K562 (cell line): ENCODE data around the gene NACA. TPM values are rescaled to one million over a fixed set of nuclear protein-coding genes. Genes with fewer than 3 reads are reported as not detected.

ENCODE experiments used
- ATAC-seq: fragments of 200-7000 bp; cut with Tn5 transposase; 3 replicates; pipeline ENCODE4 v1.9.1; 2020; ENCODE audit warnings: moderate library complexity
- BruUV-seq: library from RNA; stranded (reverse); fragments of 400-500 nt; replicated peaks from 2 replicates; lab custom pipeline; 2021; lab: Mats Ljungman, UMichigan
- CTCF ChIA-PET: fragments of 300-600 bp; formaldehyde crosslinking; extraction: SDS; loops from one replicate; lab custom pipeline; 2021; ENCODE audit warnings: low intra/inter-chr PET ratio; lab: Yijun Ruan, JAX
- POLR2A ChIA-PET: fragments of 300-600, 350-650 bp; sonication (Branson Sonifier 250); formaldehyde crosslinking; extraction: SDS; loops from one replicate; lab custom pipeline; 2021; ENCODE audit warnings: antibody characterized with exemption, inconsistent platforms; lab: Yijun Ruan, JAX
- DNase-seq, 4 experiments: peaks; one replicate each; pipeline versions ENCODE4 v3.0.0 to v3.0.0-alpha.2; 2011 to 2018; ENCODE audit warnings: low spot score in 3 of 4, mixed read lengths in 3 of 4; ENCODE audit errors: extremely low read depth in 1 of 4
- FAIRE-seq: peaks from 2 replicates; lab custom pipeline; 2011; peaks lifted over from hg19 to GRCh38; lab: Jason Lieb, UNC
- H2AFZ ChIP-seq: 2 replicates; pipeline ENCODE4 v1.6.0; 2011; ENCODE audit warnings: low read depth, low read length, control low read depth, inconsistent platforms
- H3K27ac ChIP-seq: fragments of 200-600 bp; 3 replicates; pipeline ENCODE4 v1.8.0; 2011; ENCODE audit warnings: low read depth, mild to moderate bottlenecking, control low read depth, inconsistent platforms, low read length, moderate library complexity, mixed read lengths; ENCODE audit errors: extremely low read depth
- H3K27me3 ChIP-seq, 2 experiments: fragments of 300-600 bp in 1 of 2; 2 replicates in 1 of 2; 3 replicates in 1 of 2; pipeline versions ENCODE4 v1.6.0 to v1.8.0; 2011; ENCODE audit warnings: inconsistent platforms in 2 of 2, low read length in 2 of 2, mild to moderate bottlenecking in 1 of 2, mixed read lengths in 1 of 2, moderate library complexity in 1 of 2; ENCODE audit not compliant: control insufficient read depth in 2 of 2, insufficient read depth in 2 of 2
- H3K36me3 ChIP-seq: fragments of 300-600 bp; 3 replicates; pipeline ENCODE4 v1.8.0; 2011; ENCODE audit warnings: mild to moderate bottlenecking, low read length, inconsistent platforms; ENCODE audit not compliant: control insufficient read depth, insufficient read depth
- H3K4me1 ChIP-seq, 2 experiments: fragments of 200-600 bp in 1 of 2; replicated peaks in 1 of 2; 2 replicates in 1 of 2; 3 replicates in 1 of 2; pipeline versions ENCODE4 v1.5.1 to v1.8.0; 2011; ENCODE audit warnings: inconsistent platforms in 2 of 2, low read length in 2 of 2, mild to moderate bottlenecking in 1 of 2, mixed read lengths in 1 of 2, moderate library complexity in 1 of 2; ENCODE audit not compliant: control insufficient read depth in 2 of 2, insufficient read depth in 2 of 2
- H3K4me2 ChIP-seq: 2 replicates; pipeline ENCODE4 v1.6.1; 2011; ENCODE audit warnings: low read length, control low read depth, inconsistent platforms, mixed read lengths; ENCODE audit not compliant: insufficient read depth
- H3K4me3 ChIP-seq: fragments of 200-600 bp; sonication (generic), shearing (Covaris generic); 2 replicates; pipeline ENCODE4 v1.5.1; 2016; ENCODE audit warnings: control low read depth, inconsistent platforms
- H3K79me2 ChIP-seq: fragments of 200-600 bp; 3 replicates; pipeline ENCODE4 v1.8.0; 2011; ENCODE audit warnings: low read length, inconsistent platforms; ENCODE audit not compliant: control insufficient read depth, insufficient read depth
- H3K9ac ChIP-seq, 2 experiments: 2 replicates each; pipeline versions ENCODE4 v1.6.0 to v1.6.1; 2011; ENCODE audit warnings: low read depth in 2 of 2, low read length in 2 of 2, control low read depth in 1 of 2, inconsistent platforms in 1 of 2, mild to moderate bottlenecking in 1 of 2, mixed read lengths in 1 of 2; ENCODE audit not compliant: insufficient read depth in 1 of 2
- H3K9me1 ChIP-seq: one replicate; pipeline ENCODE4 v1.6.0; 2011; ENCODE audit warnings: inconsistent platforms, mild to moderate bottlenecking, low read length, moderate library complexity; ENCODE audit not compliant: control insufficient read depth, insufficient read depth
- H3K9me3 ChIP-seq: replicated peaks from 2 replicates; pipeline ENCODE4 v1.5.1; 2011; ENCODE audit warnings: low read depth, low read length, inconsistent platforms; ENCODE audit not compliant: control insufficient read depth, insufficient read depth
- H4K20me1 ChIP-seq: replicated peaks from 2 replicates; pipeline ENCODE4 v1.6.1; 2011; ENCODE audit warnings: low read length, inconsistent platforms, mixed read lengths; ENCODE audit not compliant: control insufficient read depth, insufficient read depth
- GTF2E2 ChIP-seq: fragments of 200-800 bp; sonication (Bioruptor generic); IDR thresholded peaks from 2 replicates; pipeline ENCODE4 v1.6.1; 2016; ENCODE audit warnings: missing genetic modification characterization, missing compliant biosample characterization
- RBBP5 ChIP-seq: fragments of 200-600 bp; sonication (generic); IDR thresholded peaks from 2 replicates; pipeline ENCODE4 v1.6.1; 2012; ENCODE audit warnings: borderline replicate concordance, mild to moderate bottlenecking, low read length, control low read depth, inconsistent platforms; ENCODE audit not compliant: insufficient read depth, poor library complexity, severe bottlenecking
- RBM39 ChIP-seq: fragments of 200-400 bp; formaldehyde crosslinking; optimal IDR thresholded peaks from 2 replicates; pipeline ENCODE3; 2018; ENCODE audit warnings: low read depth, low read length
- ZNF766 ChIP-seq: fragments of 200-800 bp; sonication (Bioruptor generic); conservative IDR thresholded peaks from 2 replicates; pipeline ENCODE4 v1.6.1; 2016; ENCODE audit warnings: missing genetic modification characterization, missing compliant biosample characterization
- whole genome bisulfite sequencing: fragments of 100-300 bp; shearing (Covaris generic); methylation state at CpG from one replicate; pipeline ENCODE4 v1.1.6; 2016; ENCODE audit warnings: low coverage, mixed read lengths; ENCODE audit not compliant: insufficient coverage; ENCODE audit errors: missing lambda C conversion rate; 5-methylcytosine and 5-hydroxymethylcytosine counted together
- in situ Hi-C: fragments of 300-500 bp; cut with MboI; formaldehyde crosslinking; loops from 4 replicates; pipeline ENCODE4 v1.15.0; 2018; ENCODE audit warnings: inconsistent platforms, mixed read lengths
- intact Hi-C: fragments of 100-400 bp; cut with micrococcal nuclease; formaldehyde crosslinking; loops from 2 replicates; pipeline ENCODE4 v1.14.2; 2022
- polyA plus RNA-seq, 8 experiments: library from polyadenylated mRNA; depleted of rRNA in 4 of 8; stranded (reverse) in 5 of 8; unstranded in 3 of 8; fragments of >200 nt; fragmentation: Nextera tagmentation in 2 of 8; fragmentation: Illumina TruSeq in 1 of 8; extraction: Ambion mirVana in 2 of 8; extraction: Trizol in 1 of 8; gene quantifications; 2 replicates each; pipeline versions ENCODE4 v1.2.1 to v1.2.3, GENCODE V29; 2011 to 2014; ENCODE audit warnings: inconsistent platforms in 1 of 8, missing spikeins in 1 of 8
- total RNA-seq, 7 experiments: library from RNA; depleted of rRNA in 6 of 7; stranded (reverse); fragments of >200 nt in 6 of 7; fragmentation: Illumina TruSeq in 2 of 7; extraction: Trizol in 2 of 7; gene quantifications; 2 replicates each; pipeline versions ENCODE4 v1.2.1 to v1.2.3, GENCODE V29; 2011 to 2021; ENCODE audit warnings: low replicate concordance in 1 of 7
- TF ChIP-seq, protein P1 (sequence below), 2 experiments: fragments of 450-650 bp; formaldehyde crosslinking in 1 of 2; IDR thresholded peaks; 2 replicates each; pipeline versions ENCODE4 v1.4.0 to v1.6.1; 2014 to 2020; ENCODE audit warnings: mild to moderate bottlenecking in 2 of 2, borderline replicate concordance in 1 of 2, low read depth in 1 of 2
- TF ChIP-seq, protein P2 (sequence below): fragments of 450-650 bp; formaldehyde crosslinking; IDR thresholded peaks from 2 replicates; pipeline ENCODE4 v1.4.0; 2020; ENCODE audit warnings: mild to moderate bottlenecking, mixed read lengths
- TF ChIP-seq, protein P3 (sequence below), 2 experiments: fragments of 450-650 bp; conservative IDR thresholded peaks; 2 replicates each; pipeline ENCODE4 v1.6.1; 2017; ENCODE audit warnings: mild to moderate bottlenecking in 2 of 2, moderate library complexity in 2 of 2
- TF ChIP-seq, protein P4 (sequence below): sonication (generic); IDR thresholded peaks from 2 replicates; pipeline ENCODE4 v1.6.1; 2016

The NACA gene
- total and polyA plus RNA-seq, 9 of the 15 experiments (the other 6 are each of a cell fraction or from before 2014, with no cell fraction given) = 1,030 to 2,416 (median 1,645) TPM

DNA sequence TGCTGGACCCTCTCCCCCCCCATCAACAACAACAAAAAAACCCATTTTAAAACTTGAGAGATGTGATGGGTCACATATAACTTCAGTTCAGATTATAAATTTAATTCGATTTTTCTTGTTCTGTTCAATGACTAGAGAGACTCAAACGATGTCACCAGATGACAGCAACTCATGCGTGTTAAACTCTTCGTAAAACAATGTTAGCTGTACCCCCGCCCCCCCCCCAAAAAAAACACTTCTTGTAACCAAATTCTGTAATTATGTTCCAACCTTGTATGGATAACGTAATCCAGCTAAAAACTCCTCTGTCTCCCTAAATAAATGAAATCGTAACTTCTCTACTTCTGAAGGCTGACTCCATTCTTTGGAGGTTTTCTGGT is 614 bp upstream of the NACA start:
- no peak for FAIRE-seq
- H3K27me3 ChIP-seq = no peaks in the 10 kb centered on the region
- DNase-seq = no peak
- peaks cover 62% of the 10 kb centered on the region for H3K36me3 ChIP-seq
- BruUV-seq = TSS peak; percentile 89
- peaks cover 45% of the 10 kb centered on the region for H3K79me2 ChIP-seq
- peaks cover 14 to 23% of the 10 kb centered on the region in 2 experiments for H3K4me1 ChIP-seq
- peak overlapping the region; percentile 89 for H3K4me3 ChIP-seq
- no peaks in the 10 kb centered on the region for H3K9me3 ChIP-seq
- H3K9me1 ChIP-seq = peaks cover 11% of the 10 kb centered on the region
- ChIA-PET CTCF (no interaction called here), POLR2A (interaction anchor here (0.5 to 3.9 kb wide), 45 partner anchors 7 to 793 kb away, joined by 3 to 44 read pairs (median 5); partner anchors contain the start of genes ATP5F1B, PA2G4, PRIM1 and PTGES3)
- H3K9ac ChIP-seq = peak overlapping the region in 1 of 2 experiments; percentile 100; a peak in 2 of 4 replicates
- peak overlapping the region; percentile 97 for H3K27ac ChIP-seq
- intact Hi-C loops = loop anchor here (1.0 to 2.0 kb wide), 2 partner anchors 37 to 89 kb away; partner anchors contain the start of gene PTGES3
- peak overlapping the region; percentile 84 for H2AFZ ChIP-seq
- in situ Hi-C loops = loop anchor here (10.0 kb wide), 1 partner anchor 81 kb away; the partner anchor contains the start of gene ATP5F1B
- WGBS = 21% methylated on average over 7 of the region's 7 CpGs
- H4K20me1 ChIP-seq = peaks cover 27% of the 10 kb centered on the region
- ATAC-seq = no peak
- peak overlapping the region; percentile 99 for H3K4me2 ChIP-seq
- TF ChIP-seq, protein P1, sequence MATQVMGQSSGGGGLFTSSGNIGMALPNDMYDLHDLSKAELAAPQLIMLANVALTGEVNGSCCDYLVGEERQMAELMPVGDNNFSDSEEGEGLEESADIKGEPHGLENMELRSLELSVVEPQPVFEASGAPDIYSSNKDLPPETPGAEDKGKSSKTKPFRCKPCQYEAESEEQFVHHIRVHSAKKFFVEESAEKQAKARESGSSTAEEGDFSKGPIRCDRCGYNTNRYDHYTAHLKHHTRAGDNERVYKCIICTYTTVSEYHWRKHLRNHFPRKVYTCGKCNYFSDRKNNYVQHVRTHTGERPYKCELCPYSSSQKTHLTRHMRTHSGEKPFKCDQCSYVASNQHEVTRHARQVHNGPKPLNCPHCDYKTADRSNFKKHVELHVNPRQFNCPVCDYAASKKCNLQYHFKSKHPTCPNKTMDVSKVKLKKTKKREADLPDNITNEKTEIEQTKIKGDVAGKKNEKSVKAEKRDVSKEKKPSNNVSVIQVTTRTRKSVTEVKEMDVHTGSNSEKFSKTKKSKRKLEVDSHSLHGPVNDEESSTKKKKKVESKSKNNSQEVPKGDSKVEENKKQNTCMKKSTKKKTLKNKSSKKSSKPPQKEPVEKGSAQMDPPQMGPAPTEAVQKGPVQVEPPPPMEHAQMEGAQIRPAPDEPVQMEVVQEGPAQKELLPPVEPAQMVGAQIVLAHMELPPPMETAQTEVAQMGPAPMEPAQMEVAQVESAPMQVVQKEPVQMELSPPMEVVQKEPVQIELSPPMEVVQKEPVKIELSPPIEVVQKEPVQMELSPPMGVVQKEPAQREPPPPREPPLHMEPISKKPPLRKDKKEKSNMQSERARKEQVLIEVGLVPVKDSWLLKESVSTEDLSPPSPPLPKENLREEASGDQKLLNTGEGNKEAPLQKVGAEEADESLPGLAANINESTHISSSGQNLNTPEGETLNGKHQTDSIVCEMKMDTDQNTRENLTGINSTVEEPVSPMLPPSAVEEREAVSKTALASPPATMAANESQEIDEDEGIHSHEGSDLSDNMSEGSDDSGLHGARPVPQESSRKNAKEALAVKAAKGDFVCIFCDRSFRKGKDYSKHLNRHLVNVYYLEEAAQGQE (IDR thresholded peaks at IDR 0.05; ENCODE audit: borderline replicate concordance) = no peak
- TF ChIP-seq, protein P1 (CRISPR knock-in tag; IDR thresholded peaks at IDR 0.05; ENCODE audit: low read depth) = no peak
- TF ChIP-seq, protein P2, sequence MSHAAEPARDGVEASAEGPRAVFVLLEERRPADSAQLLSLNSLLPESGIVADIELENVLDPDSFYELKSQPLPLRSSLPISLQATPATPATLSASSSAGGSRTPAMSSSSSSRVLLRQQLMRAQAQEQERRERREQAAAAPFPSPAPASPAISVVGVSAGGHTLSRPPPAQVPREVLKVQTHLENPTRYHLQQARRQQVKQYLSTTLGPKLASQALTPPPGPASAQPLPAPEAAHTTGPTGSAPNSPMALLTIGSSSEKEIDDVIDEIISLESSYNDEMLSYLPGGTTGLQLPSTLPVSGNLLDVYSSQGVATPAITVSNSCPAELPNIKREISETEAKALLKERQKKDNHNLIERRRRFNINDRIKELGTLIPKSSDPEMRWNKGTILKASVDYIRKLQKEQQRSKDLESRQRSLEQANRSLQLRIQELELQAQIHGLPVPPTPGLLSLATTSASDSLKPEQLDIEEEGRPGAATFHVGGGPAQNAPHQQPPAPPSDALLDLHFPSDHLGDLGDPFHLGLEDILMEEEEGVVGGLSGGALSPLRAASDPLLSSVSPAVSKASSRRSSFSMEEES (CRISPR knock-in tag) = no peak
- 0 out of 2 replicates have a peak, but pooled peaks have one; percentile 28 for TF ChIP-seq GTF2E2 (tag)
- 0 out of 2 replicates have a peak, but pooled peaks have one; percentile 8 for TF ChIP-seq ZNF766 (CRISPR knock-in tag)
- no peak for TF ChIP-seq RBM39
- TF ChIP-seq, protein P3, sequence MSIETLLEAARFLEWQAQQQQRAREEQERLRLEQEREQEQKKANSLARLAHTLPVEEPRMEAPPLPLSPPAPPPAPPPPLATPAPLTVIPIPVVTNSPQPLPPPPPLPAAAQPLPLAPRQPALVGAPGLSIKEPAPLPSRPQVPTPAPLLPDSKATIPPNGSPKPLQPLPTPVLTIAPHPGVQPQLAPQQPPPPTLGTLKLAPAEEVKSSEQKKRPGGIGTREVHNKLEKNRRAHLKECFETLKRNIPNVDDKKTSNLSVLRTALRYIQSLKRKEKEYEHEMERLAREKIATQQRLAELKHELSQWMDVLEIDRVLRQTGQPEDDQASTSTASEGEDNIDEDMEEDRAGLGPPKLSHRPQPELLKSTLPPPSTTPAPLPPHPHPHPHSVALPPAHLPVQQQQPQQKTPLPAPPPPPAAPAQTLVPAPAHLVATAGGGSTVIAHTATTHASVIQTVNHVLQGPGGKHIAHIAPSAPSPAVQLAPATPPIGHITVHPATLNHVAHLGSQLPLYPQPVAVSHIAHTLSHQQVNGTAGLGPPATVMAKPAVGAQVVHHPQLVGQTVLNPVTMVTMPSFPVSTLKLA (conservative IDR thresholded peaks at IDR 0.05) = no peak
- no peak for TF ChIP-seq RBBP5
- TF ChIP-seq, protein P4, sequence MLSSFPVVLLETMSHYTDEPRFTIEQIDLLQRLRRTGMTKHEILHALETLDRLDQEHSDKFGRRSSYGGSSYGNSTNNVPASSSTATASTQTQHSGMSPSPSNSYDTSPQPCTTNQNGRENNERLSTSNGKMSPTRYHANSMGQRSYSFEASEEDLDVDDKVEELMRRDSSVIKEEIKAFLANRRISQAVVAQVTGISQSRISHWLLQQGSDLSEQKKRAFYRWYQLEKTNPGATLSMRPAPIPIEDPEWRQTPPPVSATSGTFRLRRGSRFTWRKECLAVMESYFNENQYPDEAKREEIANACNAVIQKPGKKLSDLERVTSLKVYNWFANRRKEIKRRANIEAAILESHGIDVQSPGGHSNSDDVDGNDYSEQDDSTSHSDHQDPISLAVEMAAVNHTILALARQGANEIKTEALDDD = peak; percentile 52; the same call in 1 of the 2 replicates
